ENCODE measurements around the gene PTGFRN.

DNA sequence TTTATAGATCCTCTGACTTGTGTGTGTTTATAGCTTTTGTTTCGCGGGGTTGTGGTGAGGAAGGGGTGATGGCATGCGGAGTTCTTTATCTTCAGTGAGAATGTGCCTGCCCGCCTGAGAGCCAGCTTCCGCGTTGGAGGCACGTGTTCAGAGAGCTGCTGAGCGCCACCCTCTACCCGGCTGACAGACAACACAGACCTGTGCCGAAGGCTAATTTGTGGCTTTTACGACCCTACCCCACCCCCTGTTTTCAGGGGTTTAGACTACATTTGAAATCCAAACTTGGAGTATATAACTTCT, 77.5 kb downstream of the PTGFRN start:
- TF ChIP-seq POLR2A (IDR thresholded peaks at IDR 0.05; ENCODE audit: insufficient read depth in 1 of 2, low read depth in 2 of 2, low read length in 2 of 2) = no peak
- TF ChIP-seq ZZZ3 (CRISPR knock-in tag; IDR thresholded peaks at IDR 0.05; ENCODE audit: borderline replicate concordance) = no peak
- TF ChIP-seq ZIK1 (CRISPR knock-in tag; IDR thresholded peaks at IDR 0.05; ENCODE audit: borderline replicate concordance, low read depth) = no peak
- no peak for TF ChIP-seq ZBTB1 (CRISPR knock-in tag; IDR thresholded peaks at IDR 0.05; ENCODE audit: borderline replicate concordance)
- TF ChIP-seq FOXA1 (IDR thresholded peaks at IDR 0.05) = no peak
- TF ChIP-seq FOXA1 (CRISPR knock-in tag; IDR thresholded peaks at IDR 0.05) = no peak
- no peak for TF ChIP-seq STAG1 (CRISPR knock-in tag; IDR thresholded peaks at IDR 0.05)
- TF ChIP-seq POLR2AphosphoS5 (IDR thresholded peaks at IDR 0.05; ENCODE audit: low read depth, low read length) = no peak
- TF ChIP-seq MTA3 (CRISPR knock-in tag; IDR thresholded peaks at IDR 0.05) = no peak
- no peak for TF ChIP-seq ZNF549 (CRISPR knock-in tag; IDR thresholded peaks at IDR 0.05)
- TF ChIP-seq, protein P1, sequence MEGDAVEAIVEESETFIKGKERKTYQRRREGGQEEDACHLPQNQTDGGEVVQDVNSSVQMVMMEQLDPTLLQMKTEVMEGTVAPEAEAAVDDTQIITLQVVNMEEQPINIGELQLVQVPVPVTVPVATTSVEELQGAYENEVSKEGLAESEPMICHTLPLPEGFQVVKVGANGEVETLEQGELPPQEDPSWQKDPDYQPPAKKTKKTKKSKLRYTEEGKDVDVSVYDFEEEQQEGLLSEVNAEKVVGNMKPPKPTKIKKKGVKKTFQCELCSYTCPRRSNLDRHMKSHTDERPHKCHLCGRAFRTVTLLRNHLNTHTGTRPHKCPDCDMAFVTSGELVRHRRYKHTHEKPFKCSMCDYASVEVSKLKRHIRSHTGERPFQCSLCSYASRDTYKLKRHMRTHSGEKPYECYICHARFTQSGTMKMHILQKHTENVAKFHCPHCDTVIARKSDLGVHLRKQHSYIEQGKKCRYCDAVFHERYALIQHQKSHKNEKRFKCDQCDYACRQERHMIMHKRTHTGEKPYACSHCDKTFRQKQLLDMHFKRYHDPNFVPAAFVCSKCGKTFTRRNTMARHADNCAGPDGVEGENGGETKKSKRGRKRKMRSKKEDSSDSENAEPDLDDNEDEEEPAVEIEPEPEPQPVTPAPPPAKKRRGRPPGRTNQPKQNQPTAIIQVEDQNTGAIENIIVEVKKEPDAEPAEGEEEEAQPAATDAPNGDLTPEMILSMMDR (CRISPR knock-in tag; IDR thresholded peaks at IDR 0.05) = no peak
- TF ChIP-seq, protein P2, sequence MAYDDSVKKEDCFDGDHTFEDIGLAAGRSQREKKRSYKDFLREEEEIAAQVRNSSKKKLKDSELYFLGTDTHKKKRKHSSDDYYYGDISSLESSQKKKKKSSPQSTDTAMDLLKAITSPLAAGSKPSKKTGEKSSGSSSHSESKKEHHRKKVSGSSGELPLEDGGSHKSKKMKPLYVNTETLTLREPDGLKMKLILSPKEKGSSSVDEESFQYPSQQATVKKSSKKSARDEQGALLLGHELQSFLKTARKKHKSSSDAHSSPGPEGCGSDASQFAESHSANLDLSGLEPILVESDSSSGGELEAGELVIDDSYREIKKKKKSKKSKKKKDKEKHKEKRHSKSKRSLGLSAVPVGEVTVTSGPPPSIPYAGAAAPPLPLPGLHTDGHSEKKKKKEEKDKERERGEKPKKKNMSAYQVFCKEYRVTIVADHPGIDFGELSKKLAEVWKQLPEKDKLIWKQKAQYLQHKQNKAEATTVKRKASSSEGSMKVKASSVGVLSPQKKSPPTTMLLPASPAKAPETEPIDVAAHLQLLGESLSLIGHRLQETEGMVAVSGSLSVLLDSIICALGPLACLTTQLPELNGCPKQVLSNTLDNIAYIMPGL (CRISPR knock-in tag; IDR thresholded peaks at IDR 0.05; ENCODE audit: borderline replicate concordance in 1 of 2, low read depth in 1 of 2) = no peak
- no peak for TF ChIP-seq ZNF530 (CRISPR knock-in tag; IDR thresholded peaks at IDR 0.05; ENCODE audit: low read depth)
- TF ChIP-seq CEBPB (IDR thresholded peaks at IDR 0.05; ENCODE audit: borderline replicate concordance, low read depth, low read length) = no peak
- TF ChIP-seq, protein P3, sequence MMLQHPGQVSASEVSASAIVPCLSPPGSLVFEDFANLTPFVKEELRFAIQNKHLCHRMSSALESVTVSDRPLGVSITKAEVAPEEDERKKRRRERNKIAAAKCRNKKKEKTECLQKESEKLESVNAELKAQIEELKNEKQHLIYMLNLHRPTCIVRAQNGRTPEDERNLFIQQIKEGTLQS (CRISPR knock-in tag; IDR thresholded peaks at IDR 0.05) = no peak

Data from HepG2 (cell line).